Renal pelvis (tissue), 4 donors: Measurements from ENCODE around the gene SIX5. TPM values are rescaled to one million over a fixed set of nuclear protein-coding genes. Genes with fewer than 3 reads are reported as not detected.

Experiments used
- DNase-seq: peaks from one replicate; pipeline ENCODE4 v3.0.0-alpha.2; 2013
- polyA plus RNA-seq, 3 donors: library from polyadenylated mRNA; unstranded; fragments of 120-200 nt; gene quantifications; one replicate each; pipeline ENCODE4 v1.2.1, GENCODE V29; 2013; ENCODE audit not compliant: insufficient read length in 3 of 3

SIX5 gene
- polyA plus RNA-seq, 3 donors = 22.7 to 33.5 (median 31.4) TPM

DNA sequence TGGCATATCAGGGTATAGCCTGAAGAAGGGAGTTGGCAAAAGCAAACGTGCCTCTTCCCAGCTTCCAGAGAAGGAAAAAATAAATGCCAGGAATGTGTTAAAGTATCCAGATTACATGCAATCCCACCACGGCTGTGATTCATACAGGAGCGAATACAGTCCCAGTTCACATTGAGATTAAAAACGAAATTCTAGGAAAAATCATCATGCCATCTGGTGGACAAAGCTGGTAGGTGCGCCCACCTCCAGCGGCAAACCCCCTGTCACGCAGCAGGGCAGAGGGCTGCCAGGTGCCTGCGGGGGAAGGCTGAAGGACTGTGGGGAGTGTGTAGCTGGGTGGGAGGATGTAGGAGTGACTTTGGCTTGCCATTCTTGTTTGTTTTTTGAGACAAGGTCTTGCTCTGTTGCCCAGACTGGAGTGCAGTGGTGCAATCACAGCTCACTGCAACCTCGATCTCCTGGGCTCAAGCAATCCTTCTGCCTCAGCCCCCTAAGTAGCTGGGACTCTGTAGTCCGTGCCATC lies 30.0 kb upstream of the SIX5 start:
- DNase-seq = peak; percentile 86

DNA sequence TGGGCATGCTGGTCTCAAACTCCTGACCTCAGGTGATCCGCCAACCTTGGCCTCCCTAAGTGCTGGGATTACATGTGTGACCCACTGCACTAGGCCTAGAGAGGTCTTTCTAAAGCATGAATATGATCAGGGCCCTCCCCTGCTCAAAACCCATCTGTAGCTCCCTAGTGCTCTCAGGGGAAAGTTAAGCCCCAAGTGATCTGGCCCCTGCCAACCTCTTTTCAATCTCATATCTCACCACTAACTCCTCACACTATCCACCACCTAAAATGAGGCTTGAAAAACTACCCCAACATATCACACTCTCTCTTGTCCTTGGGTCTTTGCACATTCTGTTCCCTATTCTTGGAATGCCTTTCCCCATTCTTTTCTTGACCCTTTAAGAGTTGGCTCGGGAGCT lies 25.6 kb upstream of the SIX5 start:
- no peak for DNase-seq

- no peak for DNase-seq
These were observed 24.8 kb upstream of the SIX5 start for GRCh38 chr19:45793876-45794275.

DNA sequence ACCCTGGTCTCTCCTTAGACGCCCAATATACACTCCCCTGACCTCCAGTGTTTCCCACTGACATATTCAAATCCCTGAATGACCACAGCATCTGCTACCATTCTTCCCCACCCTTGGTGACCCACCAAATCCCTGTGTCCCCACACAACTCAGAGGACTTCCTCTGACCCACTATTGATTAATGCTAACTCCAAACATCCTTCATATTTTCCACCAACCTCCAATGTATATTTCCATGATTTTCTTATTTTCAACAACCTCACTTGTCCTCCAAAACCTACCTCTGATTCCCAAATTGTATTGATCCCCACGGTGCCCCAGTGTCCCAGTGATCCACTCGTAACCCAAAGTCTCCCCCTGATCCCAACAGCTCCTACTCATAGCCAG lies 24.1 kb upstream of the SIX5 start:
- DNase-seq = no peak

DNA sequence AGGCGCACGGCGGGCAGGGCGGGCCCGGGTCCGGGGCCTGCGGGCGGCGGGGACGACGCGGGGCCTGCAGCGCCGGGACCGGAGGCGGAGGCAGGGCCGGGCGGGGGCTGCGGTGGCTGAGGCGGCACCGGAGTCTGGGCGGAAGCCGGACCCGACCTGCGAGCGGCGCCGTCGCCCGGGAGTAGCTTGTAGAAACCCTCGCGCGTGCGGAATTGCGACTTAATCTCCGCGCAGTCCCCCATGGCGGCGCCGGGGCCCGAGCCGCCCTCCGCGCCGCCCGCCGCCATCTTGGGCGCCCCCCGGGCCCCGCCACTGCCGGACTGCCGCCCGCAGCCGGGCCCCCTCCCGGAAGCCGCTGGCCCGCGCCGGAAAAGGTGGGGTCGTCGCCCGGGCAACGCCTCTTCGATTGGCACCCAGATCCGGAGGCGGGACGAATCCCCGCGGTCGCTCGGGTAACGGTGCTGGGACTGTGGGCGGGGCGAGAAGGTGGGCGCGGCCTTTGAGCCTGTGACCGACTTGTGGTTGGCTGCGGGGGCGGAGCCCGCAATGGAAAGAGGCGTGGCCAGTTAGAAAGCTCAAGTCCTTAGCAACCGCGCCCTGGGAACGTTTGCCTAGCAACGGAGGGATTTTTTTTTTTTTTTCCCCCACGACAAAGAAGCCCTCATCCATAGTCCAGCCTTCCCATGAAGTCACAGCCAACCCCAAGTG lies 23.6 kb upstream of the SIX5 start, which contains the start of gene DMWD:
DMWD (minus strand) TSS at position 376 of the 708 bp plus-strand sequence; CDS start at position 287, 89 bp downstream.
- DNase-seq = peak; percentile 99

DNA sequence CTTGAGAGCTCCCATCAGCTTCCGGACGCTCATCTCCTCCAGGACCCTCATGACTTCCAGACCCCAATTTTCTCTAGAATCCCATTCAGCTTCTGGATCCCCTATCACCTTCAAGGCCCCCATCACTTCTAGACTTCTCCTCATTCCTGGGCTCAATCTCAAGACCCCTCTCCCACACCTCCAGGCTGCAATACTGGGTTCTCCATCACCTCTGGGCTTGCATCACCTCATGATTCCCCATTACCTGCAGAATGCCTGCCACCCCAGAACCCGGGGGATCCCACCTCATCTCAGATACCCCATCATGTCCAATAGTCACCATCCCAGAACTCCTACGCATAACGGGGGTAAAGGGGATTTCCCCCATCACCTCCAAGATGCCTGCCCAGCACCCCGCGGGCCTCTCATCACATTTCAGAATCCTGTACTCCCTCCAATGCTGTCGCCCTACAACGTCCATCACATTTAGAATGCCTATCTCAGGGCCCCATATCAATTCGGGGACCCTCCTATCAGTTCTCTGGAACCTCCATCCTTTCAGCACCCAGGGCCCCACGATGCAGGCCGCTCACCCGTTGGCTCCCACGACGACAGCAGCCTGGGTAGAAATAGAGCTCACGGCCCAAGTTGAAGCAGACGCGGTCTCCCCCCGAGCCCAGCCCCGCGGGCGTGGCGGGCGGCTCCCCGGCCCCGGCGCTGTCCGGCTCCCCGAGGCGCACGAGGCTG lies 22.9 kb upstream of the SIX5 start:
- DNase-seq = no peak

DNA sequence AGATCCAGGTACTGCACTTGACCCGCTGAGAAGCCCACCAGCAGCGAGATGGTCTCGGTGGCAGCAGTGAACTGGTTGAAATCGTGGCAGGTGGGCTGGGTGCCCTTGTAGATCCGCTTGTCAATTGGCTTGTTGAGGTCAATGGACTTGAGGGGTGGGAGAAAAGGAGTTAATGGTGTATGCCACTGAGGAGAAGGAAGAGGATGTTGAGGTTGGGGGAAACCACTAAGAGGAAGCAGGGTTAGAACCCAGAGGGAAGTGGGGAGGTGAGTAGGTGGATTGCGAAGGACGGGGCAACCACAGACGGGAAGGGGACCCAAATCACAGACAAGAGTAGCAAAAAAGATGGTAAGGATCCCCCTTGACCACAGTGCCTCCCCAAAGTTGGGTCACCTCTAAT lies 21.9 kb upstream of the SIX5 start:
- DNase-seq = no peak

DNA sequence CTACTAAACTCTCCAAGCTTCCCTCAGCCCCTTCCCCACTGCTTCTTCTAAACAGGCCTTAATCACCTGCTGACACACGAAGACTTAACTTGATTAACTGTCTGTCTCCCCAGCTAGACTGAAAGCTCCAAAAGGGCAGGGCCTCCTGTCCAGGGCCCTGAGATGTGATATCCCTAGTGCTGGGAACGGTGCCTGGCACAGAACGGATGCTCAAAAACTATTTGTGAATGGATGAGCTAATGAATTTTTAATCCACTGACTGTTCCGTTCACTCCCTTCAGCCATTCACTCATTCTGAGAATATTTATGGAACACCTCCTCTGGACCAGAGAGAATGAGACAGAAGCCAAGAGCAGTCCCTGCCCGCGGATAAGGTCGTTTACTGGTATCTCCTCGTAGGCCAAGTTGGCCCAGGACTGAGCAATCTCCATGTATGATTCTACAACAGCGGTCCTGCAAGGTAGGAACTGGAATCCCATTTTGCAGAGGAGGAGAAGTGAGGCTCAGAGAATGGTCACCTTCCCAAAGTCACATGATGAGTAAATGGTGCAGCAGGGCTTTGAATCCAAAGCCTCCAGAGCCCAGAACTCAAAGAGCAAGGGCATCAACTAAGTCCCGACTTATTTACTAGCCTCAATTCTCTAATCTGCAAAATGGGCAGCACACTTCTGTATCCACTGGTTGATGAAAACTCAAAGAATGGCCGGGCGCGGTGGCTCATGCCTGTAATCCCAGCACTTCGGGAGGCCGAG lies 20.2 kb upstream of the SIX5 start:
- no peak for DNase-seq

DNA sequence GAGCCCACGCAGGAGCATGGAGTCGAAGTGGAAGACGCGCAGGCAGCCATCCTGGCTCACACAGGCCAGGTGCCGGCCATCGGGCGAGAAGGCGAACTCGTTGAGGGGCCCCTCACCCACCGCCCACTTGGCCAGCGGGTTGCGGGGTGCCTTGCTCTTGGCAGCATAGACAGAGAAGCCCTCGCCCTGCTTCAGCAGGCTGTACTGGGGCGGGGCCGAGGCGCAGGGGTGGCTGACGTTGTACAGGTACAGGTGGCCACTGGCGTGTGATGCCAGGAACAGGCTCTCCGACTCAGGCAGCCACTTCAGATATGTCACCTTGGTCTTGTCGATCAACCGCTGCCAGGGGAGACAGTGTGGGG lies 17.5 kb upstream of the SIX5 start:
- no peak for DNase-seq

DNA sequence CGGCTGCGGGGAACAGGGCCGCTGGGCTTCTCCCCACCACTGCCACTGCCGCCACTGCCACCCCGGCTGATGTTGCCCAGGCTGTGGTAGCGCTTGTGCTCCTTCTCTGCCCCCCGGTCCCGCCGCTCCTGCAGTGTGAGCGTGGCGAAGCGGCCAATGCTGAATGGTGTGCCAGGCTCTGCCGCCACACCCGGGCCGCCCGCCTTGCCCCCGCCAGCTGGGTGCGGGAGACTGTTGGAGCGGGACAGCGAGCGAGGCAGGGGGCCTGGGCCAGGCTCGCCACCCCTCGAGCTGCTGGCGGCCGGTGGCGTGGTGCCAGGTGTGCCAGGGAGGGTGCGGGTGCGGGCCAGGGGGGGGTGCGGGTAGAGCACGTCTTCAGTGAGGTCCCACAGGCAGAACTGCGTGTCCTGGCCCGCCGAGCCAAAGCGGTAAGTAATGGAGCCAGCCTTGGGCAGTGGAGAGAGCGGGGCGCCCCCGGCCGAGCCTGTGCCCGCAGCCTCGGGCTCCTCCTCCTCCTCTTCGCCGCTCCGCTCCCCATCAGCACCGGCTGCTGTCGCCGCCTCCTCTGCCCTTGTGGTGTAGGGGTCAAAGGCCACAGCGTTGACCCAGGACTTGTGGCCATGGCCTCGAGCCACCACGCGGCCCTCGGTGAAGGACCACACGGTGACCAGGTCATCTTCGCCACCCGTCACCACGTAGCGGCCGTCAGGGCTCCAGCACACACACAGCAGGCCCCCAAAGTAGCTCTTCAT lies 16.9 kb upstream of the SIX5 start:
- no peak for DNase-seq

DNA sequence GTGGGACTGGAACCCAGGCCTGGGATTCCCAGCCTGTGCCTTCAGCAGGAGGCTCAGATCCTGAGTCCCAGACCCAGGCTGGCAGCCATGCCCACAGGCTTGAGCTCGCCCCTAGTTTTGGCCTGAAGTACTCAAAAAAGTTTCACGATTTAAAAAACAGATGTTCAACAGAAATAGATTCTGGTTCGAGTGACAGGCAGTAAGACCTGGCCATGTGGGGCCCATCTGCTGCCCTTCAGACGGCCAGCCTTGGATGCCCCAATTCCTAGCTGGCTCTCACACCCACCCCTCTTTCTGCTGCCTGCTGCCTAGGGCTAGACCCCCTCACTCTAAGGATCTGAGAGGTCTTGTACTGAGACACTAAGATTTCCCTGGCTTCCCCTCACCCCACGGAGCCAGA lies 16.0 kb upstream of the SIX5 start:
- DNase-seq = no peak

DNA sequence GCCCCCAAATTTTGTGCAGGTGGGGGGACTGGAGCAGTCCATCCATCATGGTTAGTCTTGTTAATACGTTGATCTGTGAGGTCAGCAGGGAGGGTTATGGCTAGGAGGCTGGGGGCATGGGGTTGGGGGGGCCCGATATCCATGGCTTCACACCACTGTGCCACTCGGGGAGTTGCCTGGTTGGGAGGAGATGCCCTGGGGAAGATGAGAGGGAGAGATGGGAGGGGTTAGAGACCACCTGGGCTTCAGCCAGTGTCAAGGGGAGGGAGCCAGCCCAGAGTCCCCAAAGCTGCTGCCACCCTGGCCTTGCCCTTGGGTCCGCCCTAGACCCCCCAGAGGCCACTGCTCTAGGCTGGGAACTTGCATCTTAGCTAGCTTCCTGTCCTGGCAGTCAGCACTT lies 15.0 kb upstream of the SIX5 start:
- no peak for DNase-seq

DNA sequence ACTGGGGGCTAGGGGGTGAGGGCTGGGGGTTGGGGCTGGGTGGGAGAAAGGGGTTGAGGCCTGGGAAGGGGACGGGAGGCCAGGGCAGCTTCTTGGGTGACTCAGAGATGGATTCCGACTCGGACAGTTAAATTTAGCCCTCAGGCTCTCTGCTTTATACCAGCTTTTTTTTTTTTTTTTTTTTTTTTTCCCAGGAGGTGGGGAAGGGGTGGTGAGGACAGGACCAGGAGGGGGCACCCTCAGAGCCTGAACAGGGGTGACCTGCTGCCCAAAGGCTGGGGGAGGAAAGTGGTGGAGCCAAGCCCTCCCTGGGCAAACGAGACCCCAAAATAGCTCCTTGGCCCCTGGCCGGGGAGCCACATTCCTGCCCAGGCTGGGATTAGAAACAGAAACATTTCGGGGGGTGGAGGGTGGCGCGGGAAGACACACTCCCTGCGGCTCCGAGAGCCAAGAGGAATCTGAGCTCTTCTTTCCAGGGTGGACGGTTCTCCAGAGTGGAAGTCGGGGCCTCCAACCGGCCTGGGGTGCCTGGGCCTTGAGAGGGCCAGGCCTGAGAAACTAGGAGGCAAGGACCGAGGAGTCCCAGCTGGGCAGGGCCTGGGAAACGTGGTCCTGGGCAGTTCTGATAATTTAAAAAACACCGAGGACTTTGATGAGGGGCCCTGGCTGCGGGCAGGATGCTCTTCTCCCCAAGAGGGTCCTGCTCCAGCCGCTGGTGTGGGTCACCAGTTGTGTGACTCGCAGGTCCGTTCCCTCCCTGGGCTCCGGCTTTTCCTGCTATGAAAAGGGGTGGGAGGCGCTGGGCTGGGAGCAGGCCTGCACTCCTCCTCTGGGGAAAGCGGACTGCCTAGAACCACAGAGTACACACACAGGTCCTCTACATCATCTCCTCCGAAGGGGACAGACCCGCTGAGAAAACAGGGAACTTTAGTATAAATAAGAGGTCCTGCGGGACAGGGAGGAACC lies 14.1 kb upstream of the SIX5 start:
- no peak for DNase-seq

DNA sequence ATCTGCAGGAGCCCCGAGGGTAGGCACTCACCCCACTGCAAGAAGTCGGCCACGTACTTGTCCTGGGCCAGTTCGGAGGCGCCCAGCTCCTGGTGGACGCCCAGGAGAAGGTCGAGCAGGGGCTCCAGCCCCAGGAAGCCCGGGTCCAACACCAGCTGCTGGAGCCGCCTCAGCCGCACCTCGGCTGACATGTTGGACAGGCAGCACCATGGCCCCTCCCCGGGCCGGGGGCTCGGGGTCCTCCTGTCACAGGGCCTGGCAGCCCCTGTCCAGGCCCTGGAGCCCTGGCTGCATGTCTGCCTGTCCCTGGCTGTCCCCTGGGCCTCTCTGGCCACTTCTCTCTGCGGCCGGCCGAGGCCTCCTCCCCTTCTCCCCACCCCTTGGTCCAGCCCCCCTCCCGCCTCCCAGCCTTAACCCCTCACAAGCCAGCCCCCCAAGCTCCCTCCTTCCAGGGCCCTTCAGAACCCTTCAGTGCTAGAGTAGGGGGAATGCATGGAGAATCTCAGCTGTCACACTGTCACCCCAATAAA lies 13.2 kb upstream of the SIX5 start, which contains the start of gene DMPK:
DMPK (minus strand) TSS at position 329 of the 530 bp plus-strand sequence; CDS start at position 191, 138 bp downstream.
- no peak for DNase-seq

DNA sequence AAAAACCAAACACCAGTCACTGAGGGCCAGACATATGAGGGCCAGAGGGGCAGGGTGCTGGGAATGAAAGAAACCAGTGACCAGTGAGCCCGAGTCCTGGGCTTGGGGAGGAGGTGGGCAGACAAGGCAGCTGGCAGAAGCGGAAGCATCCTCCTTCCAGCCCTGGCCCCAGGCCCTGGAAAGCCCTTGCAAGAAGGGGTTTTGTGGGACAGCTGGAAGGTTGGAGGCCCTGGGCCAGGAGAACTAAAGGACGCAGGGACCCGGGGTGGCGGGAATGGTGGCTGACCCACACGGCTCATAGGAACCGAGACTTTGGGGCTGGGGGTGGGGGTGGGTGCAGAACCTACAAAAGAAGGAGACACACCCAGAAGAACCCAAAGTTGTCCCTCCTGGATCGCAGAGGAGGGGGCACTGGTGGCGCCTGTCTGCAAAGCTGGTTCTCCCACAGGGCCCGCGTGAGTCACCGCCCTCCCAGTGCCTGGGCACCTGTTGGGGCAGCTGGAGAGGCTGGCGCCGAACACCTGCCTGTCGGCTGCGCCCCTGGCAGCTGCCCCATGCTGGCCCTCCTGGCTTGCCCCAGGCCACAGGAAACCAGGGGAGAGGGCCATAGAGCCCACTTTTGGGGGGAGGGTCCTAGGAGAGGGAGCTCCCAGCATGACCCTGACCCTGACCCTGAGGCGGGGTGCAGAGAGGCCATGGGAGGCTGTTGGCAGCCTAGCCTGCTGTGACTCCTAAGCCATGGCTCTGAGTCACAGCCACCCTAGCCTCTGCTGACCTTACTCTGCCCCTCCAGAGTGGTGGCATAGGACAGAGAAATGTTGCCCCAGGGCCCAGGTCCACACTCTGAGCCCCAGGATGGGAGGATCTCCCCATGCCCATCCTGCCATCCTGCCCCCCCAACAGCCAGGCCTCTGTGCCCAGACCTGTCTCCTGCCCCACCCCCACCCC lies 12.4 kb upstream of the SIX5 start:
- no peak for DNase-seq

DNA sequence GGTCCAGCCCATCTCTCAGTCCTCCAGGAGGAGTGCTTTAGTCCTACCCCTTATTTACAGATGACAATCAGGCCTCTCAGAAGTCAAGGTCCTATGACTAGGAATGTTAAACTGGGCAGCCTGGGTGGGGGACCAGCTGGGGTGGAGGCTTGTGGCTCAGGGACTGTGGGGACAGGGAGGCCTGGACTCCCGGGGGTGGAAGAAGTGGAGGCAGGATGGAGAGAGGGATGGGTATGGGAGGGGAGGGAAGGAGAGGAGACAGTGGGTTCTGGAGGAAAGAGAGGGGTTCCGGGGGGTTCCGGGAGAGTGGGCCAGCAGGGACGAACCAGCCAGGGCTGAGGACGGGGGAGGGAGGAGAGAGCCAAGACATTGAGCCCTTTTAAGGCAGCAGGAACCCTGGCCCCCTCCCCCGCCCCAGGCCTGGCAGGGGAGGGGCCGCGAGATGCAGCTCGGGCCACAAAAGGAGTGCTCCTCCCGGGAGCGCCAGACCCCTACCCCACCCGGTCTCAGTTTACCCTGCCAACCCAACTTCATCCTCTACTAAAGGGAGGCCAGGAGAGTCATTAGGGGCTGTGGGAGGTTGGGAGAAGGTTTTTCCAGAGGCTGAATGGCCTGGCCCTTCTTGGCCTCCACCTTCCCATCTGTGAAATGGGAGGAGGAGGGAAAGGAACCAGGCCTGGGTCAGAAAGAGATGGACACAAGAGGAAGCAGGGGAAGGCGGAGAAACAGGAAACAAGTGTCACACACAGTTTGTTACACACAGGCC lies 11.6 kb upstream of the SIX5 start:
- DNase-seq = no peak

GRCh38 chr19:45780146-45780447 lies 11.0 kb upstream of the SIX5 start:
- DNase-seq = no peak
